ENCODE measurements around the gene SLC9A7. TPM values are rescaled to one million over a fixed set of nuclear protein-coding genes. Genes with fewer than 3 reads are reported as not detected.

The SLC9A7 gene
- total and polyA plus RNA-seq, 2 donors from 2014 or later, result 2.4 to 16.1 TPM

GRCh38 chrX:46580613-46581012 is 178.3 kb downstream of the SLC9A7 start:
- no peak for FAIRE-seq
- TF ChIP-seq CTCF (IDR thresholded peaks at IDR 0.05; ENCODE audit: borderline replicate concordance, extremely low read depth, insufficient read depth), result no peak
- H3K4me1 ChIP-seq (ENCODE audit: control insufficient read depth in 2 of 3, insufficient read depth in 2 of 3, low read depth in 1 of 3, low read length in 3 of 3), result no peaks in the 10 kb centered on the region
- no peak for DNase-seq
- no peaks in the 10 kb centered on the region for H3K27me3 ChIP-seq (ENCODE audit: control insufficient read depth, insufficient read depth, low read length)
- no peak overlapping the region for H3K9ac ChIP-seq (ENCODE audit: low read length in 3 of 3)
- H3K4me3 ChIP-seq (ENCODE audit: low read length in 3 of 3), result no peak overlapping the region
- no peak overlapping the region for H3K27ac ChIP-seq (ENCODE audit: low read depth in 2 of 2, low read length in 2 of 2)
- H3K36me3 ChIP-seq (ENCODE audit: control insufficient read depth in 2 of 3, insufficient read depth in 3 of 3, low read length in 3 of 3), result no peaks in the 10 kb centered on the region
- intact Hi-C loops (cut with DNase I), result no loop called here
- H3K9me3 ChIP-seq (ENCODE audit: control insufficient read depth in 2 of 3, insufficient read depth in 1 of 3, low read length in 3 of 3), result no peaks in the 10 kb centered on the region

- H3K4me1 ChIP-seq (ENCODE audit: control insufficient read depth in 2 of 3, insufficient read depth in 2 of 3, low read depth in 1 of 3, low read length in 3 of 3), result no peaks in the 10 kb centered on the region
- no peak for DNase-seq
- no peaks in the 10 kb centered on the region for H3K9me3 ChIP-seq (ENCODE audit: control insufficient read depth in 2 of 3, insufficient read depth in 1 of 3, low read length in 3 of 3)
- no peaks in the 10 kb centered on the region for H3K27me3 ChIP-seq (ENCODE audit: control insufficient read depth, insufficient read depth, low read length)
- no peak for FAIRE-seq
- H3K9ac ChIP-seq (ENCODE audit: low read length in 3 of 3), result no peak overlapping the region
- H3K36me3 ChIP-seq (ENCODE audit: control insufficient read depth in 2 of 3, insufficient read depth in 3 of 3, low read length in 3 of 3), result no peaks in the 10 kb centered on the region
- H3K4me3 ChIP-seq (ENCODE audit: low read length in 3 of 3), result no peak overlapping the region
- TF ChIP-seq CTCF (IDR thresholded peaks at IDR 0.05; ENCODE audit: borderline replicate concordance, extremely low read depth, insufficient read depth), result no peak
- no peak overlapping the region for H3K27ac ChIP-seq (ENCODE audit: low read depth in 2 of 2, low read length in 2 of 2)
- intact Hi-C loops (cut with DNase I), result no loop called here
Measured at GRCh38 chrX:46579250-46579649, 179.7 kb downstream of the SLC9A7 start.

GRCh38 chrX:46577221-46578005 is 181.5 kb downstream of the SLC9A7 start:
- no peak overlapping the region for H3K4me3 ChIP-seq (ENCODE audit: low read length in 3 of 3)
- no peak overlapping the region for H3K9ac ChIP-seq (ENCODE audit: low read length in 3 of 3)
- DNase-seq, result no peak
- no peaks in the 10 kb centered on the region for H3K9me3 ChIP-seq (ENCODE audit: control insufficient read depth in 2 of 3, insufficient read depth in 1 of 3, low read length in 3 of 3)
- no peak for FAIRE-seq
- no peaks in the 10 kb centered on the region for H3K27me3 ChIP-seq (ENCODE audit: control insufficient read depth, insufficient read depth, low read length)
- H3K27ac ChIP-seq (ENCODE audit: low read depth in 2 of 2, low read length in 2 of 2), result no peak overlapping the region
- H3K4me1 ChIP-seq (ENCODE audit: control insufficient read depth in 2 of 3, insufficient read depth in 2 of 3, low read depth in 1 of 3, low read length in 3 of 3), result no peaks in the 10 kb centered on the region
- no peaks in the 10 kb centered on the region for H3K36me3 ChIP-seq (ENCODE audit: control insufficient read depth in 2 of 3, insufficient read depth in 3 of 3, low read length in 3 of 3)
- no peak for TF ChIP-seq CTCF (IDR thresholded peaks at IDR 0.05; ENCODE audit: borderline replicate concordance, extremely low read depth, insufficient read depth)
- intact Hi-C loops (cut with DNase I), result no loop called here
